Testis (tissue), 2 donors: ENCODE measurements around the gene GTF2F1.

Source experiments
- POLR2A ChIP-seq: fragments of 450-650 bp; IDR thresholded peaks from one replicate; pipeline ENCODE4 v1.6.1; 2017; ENCODE audit warnings: antibody characterized with exemption, mild to moderate bottlenecking, moderate library complexity
- TF ChIP-seq, protein P1 (sequence below), 3 experiments: fragments of 450-650 bp in 2 of 3; fragments of 200-600 bp in 1 of 3; sonication (generic) in 1 of 3; IDR thresholded peaks; one replicate each; pipeline ENCODE4 v1.5.1; 2016 to 2019; ENCODE audit warnings: antibody characterized with exemption in 3 of 3, mild to moderate bottlenecking in 2 of 3, moderate library complexity in 1 of 3

- TF ChIP-seq, protein P1, sequence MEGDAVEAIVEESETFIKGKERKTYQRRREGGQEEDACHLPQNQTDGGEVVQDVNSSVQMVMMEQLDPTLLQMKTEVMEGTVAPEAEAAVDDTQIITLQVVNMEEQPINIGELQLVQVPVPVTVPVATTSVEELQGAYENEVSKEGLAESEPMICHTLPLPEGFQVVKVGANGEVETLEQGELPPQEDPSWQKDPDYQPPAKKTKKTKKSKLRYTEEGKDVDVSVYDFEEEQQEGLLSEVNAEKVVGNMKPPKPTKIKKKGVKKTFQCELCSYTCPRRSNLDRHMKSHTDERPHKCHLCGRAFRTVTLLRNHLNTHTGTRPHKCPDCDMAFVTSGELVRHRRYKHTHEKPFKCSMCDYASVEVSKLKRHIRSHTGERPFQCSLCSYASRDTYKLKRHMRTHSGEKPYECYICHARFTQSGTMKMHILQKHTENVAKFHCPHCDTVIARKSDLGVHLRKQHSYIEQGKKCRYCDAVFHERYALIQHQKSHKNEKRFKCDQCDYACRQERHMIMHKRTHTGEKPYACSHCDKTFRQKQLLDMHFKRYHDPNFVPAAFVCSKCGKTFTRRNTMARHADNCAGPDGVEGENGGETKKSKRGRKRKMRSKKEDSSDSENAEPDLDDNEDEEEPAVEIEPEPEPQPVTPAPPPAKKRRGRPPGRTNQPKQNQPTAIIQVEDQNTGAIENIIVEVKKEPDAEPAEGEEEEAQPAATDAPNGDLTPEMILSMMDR (IDR thresholded peaks at IDR 0.05): no peak
- no peak for TF ChIP-seq POLR2A
Observed at GRCh38 chr19:6374161-6374709, 18.7 kb downstream of the GTF2F1 start.
